Fibroblast of pulmonary artery (primary cell): ENCODE measurements around the gene TCAP.

Source experiments
- DNase-seq: peaks from one replicate; pipeline ENCODE4 v3.0.0-alpha.2; 2010; ENCODE audit warnings: low read depth
- H3K4me3 ChIP-seq: replicated peaks from 2 replicates; pipeline ENCODE4 v1.5.1; 2011; ENCODE audit warnings: low read depth, mild to moderate bottlenecking, control low read depth, low read length, moderate library complexity
- TF ChIP-seq, protein P1 (sequence below): IDR thresholded peaks from 2 replicates; pipeline ENCODE4 v1.5.1; 2011; ENCODE audit warnings: mild to moderate bottlenecking, control low read depth, low read length, inconsistent platforms; ENCODE audit errors: missing control alignments

TCAP gene

DNA sequence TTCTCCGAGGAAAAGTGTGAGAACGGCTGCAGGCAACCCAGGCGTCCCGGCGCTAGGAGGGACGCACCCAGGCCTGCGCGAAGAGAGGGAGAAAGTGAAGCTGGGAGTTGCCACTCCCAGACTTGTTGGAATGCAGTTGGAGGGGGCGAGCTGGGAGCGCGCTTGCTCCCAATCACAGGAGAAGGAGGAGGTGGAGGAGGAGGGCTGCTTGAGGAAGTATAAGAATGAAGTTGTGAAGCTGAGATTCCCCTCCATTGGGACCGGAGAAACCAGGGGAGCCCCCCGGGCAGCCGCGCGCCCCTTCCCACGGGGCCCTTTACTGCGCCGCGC lies 34.6 kb downstream of the TCAP start, which contains the start of gene ERBB2:
Gene ERBB2, plus strand, starts transcription at position 247 of the 330 bp plus-strand sequence. CDS start 175 bp downstream, outside the sequence.
- H3K4me3 ChIP-seq = peak within 1 kb of the TSS; percentile 75
- peak; percentile 79 for DNase-seq
- TF ChIP-seq, protein P1, sequence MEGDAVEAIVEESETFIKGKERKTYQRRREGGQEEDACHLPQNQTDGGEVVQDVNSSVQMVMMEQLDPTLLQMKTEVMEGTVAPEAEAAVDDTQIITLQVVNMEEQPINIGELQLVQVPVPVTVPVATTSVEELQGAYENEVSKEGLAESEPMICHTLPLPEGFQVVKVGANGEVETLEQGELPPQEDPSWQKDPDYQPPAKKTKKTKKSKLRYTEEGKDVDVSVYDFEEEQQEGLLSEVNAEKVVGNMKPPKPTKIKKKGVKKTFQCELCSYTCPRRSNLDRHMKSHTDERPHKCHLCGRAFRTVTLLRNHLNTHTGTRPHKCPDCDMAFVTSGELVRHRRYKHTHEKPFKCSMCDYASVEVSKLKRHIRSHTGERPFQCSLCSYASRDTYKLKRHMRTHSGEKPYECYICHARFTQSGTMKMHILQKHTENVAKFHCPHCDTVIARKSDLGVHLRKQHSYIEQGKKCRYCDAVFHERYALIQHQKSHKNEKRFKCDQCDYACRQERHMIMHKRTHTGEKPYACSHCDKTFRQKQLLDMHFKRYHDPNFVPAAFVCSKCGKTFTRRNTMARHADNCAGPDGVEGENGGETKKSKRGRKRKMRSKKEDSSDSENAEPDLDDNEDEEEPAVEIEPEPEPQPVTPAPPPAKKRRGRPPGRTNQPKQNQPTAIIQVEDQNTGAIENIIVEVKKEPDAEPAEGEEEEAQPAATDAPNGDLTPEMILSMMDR = no peak

- TF ChIP-seq, protein P1 = no peak
- peak; percentile 24 for DNase-seq
- H3K4me3 ChIP-seq = peak overlapping the region; percentile 75
Measured at GRCh38 chr17:39700148-39700987, 35.2 kb downstream of the TCAP start.

DNA sequence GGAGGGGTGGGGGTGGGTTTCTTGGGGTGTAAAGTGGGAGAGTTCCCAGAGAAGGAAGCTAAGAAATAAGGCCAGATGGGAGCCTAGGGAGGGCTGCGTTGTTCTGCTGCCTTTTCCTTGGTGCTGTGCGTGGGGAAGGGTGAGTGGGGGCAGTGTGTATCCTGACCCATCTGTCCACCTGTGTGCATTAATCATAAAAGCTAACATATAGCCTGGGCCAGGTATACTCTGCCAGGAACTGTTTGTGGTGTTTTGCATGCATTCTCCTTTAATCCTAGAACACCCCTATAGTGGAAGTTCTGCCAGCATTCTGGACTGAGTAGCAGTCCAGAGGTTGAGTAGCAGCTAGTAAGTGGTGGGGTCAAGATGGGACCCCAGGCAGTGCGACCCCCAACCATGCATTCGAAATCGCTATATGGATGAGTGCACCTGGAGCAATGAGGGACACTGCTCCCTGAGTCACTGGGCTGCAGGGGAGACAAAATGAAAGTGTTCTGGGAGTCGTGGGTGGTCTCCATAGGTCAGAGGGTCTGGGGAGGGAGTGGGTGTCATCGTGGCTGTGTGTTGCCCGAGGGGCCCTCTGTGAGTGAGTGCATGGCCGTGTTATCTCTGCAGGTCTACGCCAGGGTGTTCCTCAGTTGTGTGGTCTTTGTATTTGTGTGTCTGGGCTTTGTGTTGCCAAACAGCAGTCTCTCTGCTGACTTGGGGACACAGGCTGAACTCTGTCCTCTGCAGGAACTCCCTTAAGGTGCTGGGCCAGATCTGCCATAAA lies 36.0 kb downstream of the TCAP start:
- H3K4me3 ChIP-seq = peak overlapping the region; percentile 75
- TF ChIP-seq, protein P1 = no peak
- no peak for DNase-seq

DNA sequence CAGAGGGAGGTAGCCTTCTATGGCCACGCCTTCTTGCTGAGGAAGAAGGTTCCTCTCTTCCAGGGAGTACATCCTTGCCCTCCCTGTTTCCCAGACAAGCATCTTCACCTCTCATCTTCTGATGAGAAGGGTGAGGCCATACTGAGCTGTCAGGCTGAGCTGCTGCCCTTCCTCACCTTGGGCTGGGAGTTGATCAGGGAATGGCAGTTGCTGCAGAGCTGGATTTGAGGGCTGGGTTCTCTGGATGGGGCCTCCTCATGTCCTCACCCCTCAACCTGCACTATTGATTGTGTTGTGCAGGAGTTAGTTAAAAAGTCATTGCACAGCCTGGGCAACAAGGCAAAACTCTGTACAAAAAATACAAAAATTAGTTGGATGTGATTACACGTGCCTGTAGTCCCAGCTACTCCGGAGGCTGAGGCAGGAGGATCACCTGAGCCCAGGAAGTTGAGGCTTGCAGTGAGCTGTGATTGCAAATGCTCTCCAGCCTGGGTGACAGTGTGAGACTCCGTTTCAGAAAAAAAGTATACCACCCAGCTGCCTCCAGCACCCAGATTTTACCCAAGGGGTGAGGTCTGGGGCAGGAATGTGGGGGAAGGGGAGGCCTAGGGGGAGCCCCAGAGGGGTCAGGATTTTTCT lies 36.8 kb downstream of the TCAP start:
- H3K4me3 ChIP-seq = no peak overlapping the region
- DNase-seq = no peak
- TF ChIP-seq, protein P1 = no peak

DNA sequence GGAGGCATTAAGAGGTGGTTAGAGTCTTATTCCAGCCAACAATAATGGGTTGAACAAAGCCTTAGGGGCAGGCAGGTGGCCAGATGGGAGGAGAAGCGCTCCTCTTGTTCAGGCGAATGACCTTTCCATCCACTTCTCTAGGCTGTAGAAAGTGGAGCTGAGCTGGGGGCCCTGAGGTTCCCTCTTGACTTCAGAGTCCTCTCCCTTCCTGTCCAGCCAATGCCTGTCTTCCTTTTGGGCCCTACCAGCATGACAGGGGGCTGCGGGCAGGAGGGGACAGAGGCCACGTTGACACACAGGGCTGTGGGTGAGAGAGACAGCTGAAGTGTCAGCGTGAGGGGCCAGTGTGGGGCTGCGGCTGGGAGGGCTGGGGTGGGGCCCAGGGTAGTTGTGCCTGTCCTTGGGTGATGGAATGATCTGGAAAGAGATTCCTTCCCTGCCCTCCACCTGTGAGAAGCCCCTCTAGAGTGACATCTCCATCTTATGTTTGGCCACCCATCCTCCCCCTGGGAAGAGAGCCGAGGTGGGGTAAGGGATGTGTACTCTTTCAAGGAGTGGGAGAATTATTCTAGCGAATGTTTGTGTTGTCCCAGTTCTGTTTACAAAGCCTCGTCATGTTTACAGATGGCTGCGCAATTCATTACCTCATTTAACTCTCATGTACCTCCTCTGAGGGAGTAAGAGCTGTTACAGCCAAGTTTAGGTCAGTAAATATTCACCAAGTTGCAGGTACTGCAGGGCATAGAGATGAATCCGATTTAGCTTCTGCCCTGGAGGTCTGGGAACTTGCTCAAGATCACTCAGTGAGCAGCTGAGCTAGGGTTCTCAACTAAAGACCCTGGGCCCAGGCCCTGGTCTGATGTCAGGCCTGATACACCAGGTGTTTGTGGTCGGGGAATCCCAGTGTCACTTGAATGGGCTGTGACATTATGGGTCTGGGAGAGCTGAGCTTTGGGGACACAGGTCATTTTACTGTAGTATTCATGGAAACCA lies 38.0 kb downstream of the TCAP start:
- no peak for DNase-seq
- H3K4me3 ChIP-seq = no peak overlapping the region
- TF ChIP-seq, protein P1 = no peak

- DNase-seq = no peak
- no peak overlapping the region for H3K4me3 ChIP-seq
- TF ChIP-seq, protein P1 = no peak
Measured at GRCh38 chr17:39703913-39704312, 38.8 kb downstream of the TCAP start.
